PC-9 (cell line): Measurements from ENCODE around the gene FAXDC2. TPM values are rescaled to one million over a fixed set of nuclear protein-coding genes. Genes with fewer than 3 reads are reported as not detected.

ENCODE experiments used
- BruUV-seq: library from RNA; stranded (reverse); fragments of 400-500 nt; replicated peaks from 2 replicates; lab custom pipeline; 2021; lab: Mats Ljungman, UMichigan
- CTCF ChIA-PET: fragments of 300-600 bp; sonication (Branson Sonifier 250); formaldehyde crosslinking; loops from one replicate; lab custom pipeline; 2022; ENCODE audit warnings: antibody characterized with exemption; lab: Charles Lee
- POLR2A ChIA-PET: fragments of 300-600 bp; sonication (Branson Sonifier 250); formaldehyde crosslinking; loops from one replicate; lab custom pipeline; 2022; ENCODE audit warnings: antibody characterized with exemption; ENCODE audit not compliant: unreplicated experiment; lab: Charles Lee
- DNase-seq, 2 experiments: peaks; one replicate each; pipeline versions ENCODE4 v3.0.0 to v3.0.0-alpha.2; 2015 to 2022; ENCODE audit warnings: mixed read lengths in 1 of 2
- H2AFZ ChIP-seq: fragments of 200-600 bp; sonication (generic); 2 replicates; pipeline ENCODE4 v1.8.1; 2017; ENCODE audit warnings: antibody characterized with exemption
- H3F3A ChIP-seq: fragments of 200-600 bp; sonication (generic); 2 replicates; pipeline ENCODE4 v1.8.1; 2017; ENCODE audit warnings: antibody characterized with exemption, mild to moderate bottlenecking, low read depth; ENCODE audit not compliant: insufficient read depth
- H3K27ac ChIP-seq: fragments of 200-600 bp; sonication (generic); 2 replicates; pipeline ENCODE4 v1.6.1; 2016; ENCODE audit warnings: mixed run types
- H3K27me3 ChIP-seq: fragments of 200-600 bp; sonication (generic); 2 replicates; pipeline ENCODE4 v1.6.1; 2016; ENCODE audit warnings: low read depth, mixed run types; ENCODE audit not compliant: insufficient read depth
- H3K36me3 ChIP-seq: fragments of 200-600 bp; sonication (generic); 2 replicates; pipeline ENCODE4 v1.6.1; 2016; ENCODE audit warnings: low read depth, mixed run types
- H3K4me1 ChIP-seq: fragments of 200-600 bp; sonication (generic); replicated peaks from 2 replicates; pipeline ENCODE4 v1.6.1; 2016; ENCODE audit warnings: mixed run types; ENCODE audit not compliant: insufficient read depth
- H3K4me2 ChIP-seq: fragments of 200-600 bp; sonication (generic); 2 replicates; pipeline ENCODE4 v1.6.1; 2017; ENCODE audit warnings: mixed run types
- H3K4me3 ChIP-seq: fragments of 200-600 bp; sonication (generic); 2 replicates; pipeline ENCODE4 v1.6.1; 2016; ENCODE audit warnings: mixed run types
- H3K79me2 ChIP-seq: fragments of 200-600 bp; sonication (generic); 2 replicates; pipeline ENCODE4 v1.6.1; 2017; ENCODE audit warnings: low read depth, mixed run types
- H3K9me2 ChIP-seq: fragments of 200-600 bp; sonication (generic); 2 replicates; pipeline ENCODE4 v1.8.1; 2017; ENCODE audit warnings: mild to moderate bottlenecking; ENCODE audit not compliant: insufficient read depth
- H3K9me3 ChIP-seq: fragments of 200-600 bp; sonication (generic); 2 replicates; pipeline ENCODE4 v1.8.1; 2016; ENCODE audit warnings: low read depth; ENCODE audit not compliant: insufficient read depth
- H4K20me1 ChIP-seq: fragments of 200-600 bp; sonication (generic); 2 replicates; pipeline ENCODE4 v1.8.1; 2017; ENCODE audit not compliant: insufficient read depth
- CTCF ChIP-seq: fragments of 200-600 bp; sonication (generic); conservative IDR thresholded peaks from 2 replicates; pipeline ENCODE4 v1.6.1; 2017; ENCODE audit warnings: mixed run types, antibody characterized with exemption, mild to moderate bottlenecking, moderate library complexity
- EZH2 ChIP-seq: fragments of 200-600 bp; sonication (generic); IDR thresholded peaks from 2 replicates; pipeline ENCODE4 v1.8.0; 2017; ENCODE audit warnings: antibody characterized with exemption, low read depth
- intact Hi-C: fragments of 100-400 bp; cut with micrococcal nuclease; formaldehyde crosslinking; loops from one replicate; pipeline ENCODE4 v1.10.0; 2022; ENCODE audit not compliant: unreplicated experiment
- total RNA-seq: library from RNA; stranded (reverse); gene quantifications from 2 replicates; pipeline ENCODE4 v1.2.3, GENCODE V29; 2021

FAXDC2 gene
- total RNA-seq, 1 experiment from 2014 or later = 0.70 TPM

- H3K27me3 ChIP-seq = no peaks in the 10 kb centered on the region
- H3F3A ChIP-seq = peaks cover 78% of the 10 kb centered on the region
- POLR2A ChIA-PET = no interaction called here
- H3K27ac ChIP-seq = no peak overlapping the region
- H3K9me3 ChIP-seq = no peaks in the 10 kb centered on the region
- peaks cover 50% of the 10 kb centered on the region for H4K20me1 ChIP-seq
- no peak for DNase-seq
- peaks cover 79% of the 10 kb centered on the region for H3K36me3 ChIP-seq
- BruUV-seq = no TSS peak
- TF ChIP-seq EZH2 = no peak
- TF ChIP-seq CTCF = no peak
- H2AFZ ChIP-seq = no peak overlapping the region
- CTCF ChIA-PET = no interaction called here
- H3K79me2 ChIP-seq = peaks cover 9% of the 10 kb centered on the region; the same call in 1 of the 2 replicates
- H3K4me2 ChIP-seq = no peak overlapping the region
- H3K9me2 ChIP-seq = no peaks in the 10 kb centered on the region
- no peak overlapping the region for H3K4me3 ChIP-seq
- intact Hi-C loops = no loop called here
- peaks cover 15% of the 10 kb centered on the region; the same call in 1 of the 2 replicates for H3K4me1 ChIP-seq
These were observed 44.2 kb downstream of the FAXDC2 start for GRCh38 chr5:154806176-154806575.

- Histone ChIP-seq H3K27ac (no peak overlapping the region), H4K20me1 (peaks cover 54% of the 10 kb centered on the region), H3K79me2 (peaks cover 33% of the 10 kb centered on the region), H3K27me3 (no peaks in the 10 kb centered on the region), H3K4me2 (no peak overlapping the region), H3K4me3 (no peak overlapping the region), H3K9me3 (no peaks in the 10 kb centered on the region), H3K36me3 (peaks cover 84% of the 10 kb centered on the region), H3K4me1 (peaks cover 15% of the 10 kb centered on the region; the same call in 1 of the 2 replicates), H3K9me2 (no peaks in the 10 kb centered on the region), H2AFZ (no peak overlapping the region), H3F3A (peaks cover 52% of the 10 kb centered on the region)
- no peak for DNase-seq
- intact Hi-C loops = no loop called here
- no TSS peak for BruUV-seq
- no peak for TF ChIP-seq CTCF
- TF ChIP-seq EZH2 = no peak
- ChIA-PET CTCF (interaction anchor here (0.6 kb wide), 1 partner anchor 152 kb away, joined by 3 read pairs; no protein-coding TSS in a partner anchor), POLR2A (interaction anchor here (0.6 to 0.7 kb wide), 2 partner anchors 44 to 181 kb away, joined by 3 to 5 read pairs; no protein-coding TSS in a partner anchor)
These were observed 48.4 kb downstream of the FAXDC2 start for GRCh38 chr5:154802050-154802449.

- H3K4me3 ChIP-seq = no peak overlapping the region
These were observed 49.3 kb downstream of the FAXDC2 start for GRCh38 chr5:154801083-154801482.

More at GRCh38 chr5:154801083-154801482, 49.3 kb downstream of the FAXDC2 start:
- no TSS peak for BruUV-seq
- Histone ChIP-seq H4K20me1 (peaks cover 54% of the 10 kb centered on the region), H3K36me3 (peaks cover 84% of the 10 kb centered on the region), H3K27me3 (no peaks in the 10 kb centered on the region), H3F3A (peaks cover 50% of the 10 kb centered on the region), H3K9me3 (no peaks in the 10 kb centered on the region), H2AFZ (no peak overlapping the region), H3K79me2 (peaks cover 32% of the 10 kb centered on the region), H3K4me2 (no peak overlapping the region), H3K9me2 (no peaks in the 10 kb centered on the region), H3K27ac (no peak overlapping the region), H3K4me1 (peaks cover 11% of the 10 kb centered on the region; the same call in 1 of the 2 replicates)
- no peak for DNase-seq
- ChIA-PET POLR2A (no interaction called here), CTCF (no interaction called here)
- intact Hi-C loops = no loop called here
- no peak for TF ChIP-seq EZH2
- no peak for TF ChIP-seq CTCF
